ENCODE results near the gene KIRREL3. TPM values are rescaled to one million over a fixed set of nuclear protein-coding genes. Genes with fewer than 3 reads are reported as not detected.

KIRREL3 gene
- total RNA-seq, 2 experiments from 2014 or later, result not detected

DNA sequence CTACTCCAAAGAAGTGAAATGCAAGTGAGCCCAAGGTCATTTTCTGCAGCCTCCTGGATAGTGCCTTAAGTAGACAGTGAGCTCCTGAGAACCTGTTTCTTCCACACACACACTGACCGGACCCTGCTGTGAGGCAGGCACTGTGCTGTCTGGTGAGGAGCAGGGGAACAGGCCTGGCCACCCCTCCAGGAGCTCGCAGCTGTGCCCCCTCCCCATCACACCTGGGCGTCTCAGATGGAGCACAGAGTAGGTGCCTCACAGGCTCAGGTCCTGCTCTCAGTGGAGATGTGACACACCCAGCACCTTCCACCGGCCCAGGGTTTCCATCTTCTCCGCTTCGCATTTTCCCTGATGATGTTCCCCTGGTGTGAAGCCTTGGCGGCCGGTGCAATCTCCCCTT, 470.2 kb downstream of the KIRREL3 start:
- CTCF ChIA-PET, result no interaction called here

DNA sequence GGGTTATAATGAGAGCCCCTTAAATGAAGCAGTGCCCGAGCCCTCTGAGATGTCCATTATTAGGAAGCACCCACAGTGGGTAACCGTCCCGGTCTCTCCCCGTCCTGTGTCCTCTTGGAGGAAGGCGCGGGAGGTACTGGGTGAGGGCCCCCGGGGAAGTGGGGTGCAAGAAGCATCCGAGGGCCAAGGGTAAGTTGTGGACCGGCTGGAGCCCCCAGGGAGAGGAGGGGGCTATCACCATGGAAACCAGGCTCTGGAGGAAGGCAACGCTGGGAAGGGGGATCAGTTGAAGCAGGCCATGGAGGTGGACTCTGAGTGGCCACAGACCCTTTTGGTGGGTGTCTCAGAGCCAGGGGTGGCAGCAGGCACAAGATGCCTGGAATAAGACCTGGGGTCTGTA, 471.5 kb downstream of the KIRREL3 start:
- peaks cover 0 to 3% of the 10 kb centered on the region in 2 experiments for H3K27me3 ChIP-seq (ENCODE audit: control insufficient read depth in 1 of 2, insufficient read depth in 2 of 2, low read length in 2 of 2)
- Mint-ChIP-seq H3K4me1 (ENCODE audit: low read depth) (no peaks in the 10 kb centered on the region), H3K36me3 (ENCODE audit: low read depth) (no peaks in the 10 kb centered on the region), H3K27ac (no peak overlapping the region), H3K4me3 (no peak overlapping the region), H3K9me3 (no peaks in the 10 kb centered on the region), H3K27me3 (peaks cover 5% of the 10 kb centered on the region)
- intact Hi-C loops (cut with DNase I, micrococcal nuclease), result no loop called here
- H3K36me3 ChIP-seq (ENCODE audit: insufficient read depth, low read length), result no peaks in the 10 kb centered on the region
- TF ChIP-seq, protein P1, sequence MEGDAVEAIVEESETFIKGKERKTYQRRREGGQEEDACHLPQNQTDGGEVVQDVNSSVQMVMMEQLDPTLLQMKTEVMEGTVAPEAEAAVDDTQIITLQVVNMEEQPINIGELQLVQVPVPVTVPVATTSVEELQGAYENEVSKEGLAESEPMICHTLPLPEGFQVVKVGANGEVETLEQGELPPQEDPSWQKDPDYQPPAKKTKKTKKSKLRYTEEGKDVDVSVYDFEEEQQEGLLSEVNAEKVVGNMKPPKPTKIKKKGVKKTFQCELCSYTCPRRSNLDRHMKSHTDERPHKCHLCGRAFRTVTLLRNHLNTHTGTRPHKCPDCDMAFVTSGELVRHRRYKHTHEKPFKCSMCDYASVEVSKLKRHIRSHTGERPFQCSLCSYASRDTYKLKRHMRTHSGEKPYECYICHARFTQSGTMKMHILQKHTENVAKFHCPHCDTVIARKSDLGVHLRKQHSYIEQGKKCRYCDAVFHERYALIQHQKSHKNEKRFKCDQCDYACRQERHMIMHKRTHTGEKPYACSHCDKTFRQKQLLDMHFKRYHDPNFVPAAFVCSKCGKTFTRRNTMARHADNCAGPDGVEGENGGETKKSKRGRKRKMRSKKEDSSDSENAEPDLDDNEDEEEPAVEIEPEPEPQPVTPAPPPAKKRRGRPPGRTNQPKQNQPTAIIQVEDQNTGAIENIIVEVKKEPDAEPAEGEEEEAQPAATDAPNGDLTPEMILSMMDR (IDR thresholded peaks at IDR 0.05), result no peak
- no peak overlapping the region for H3K27ac ChIP-seq (ENCODE audit: low read depth in 1 of 2, low read length in 2 of 2)
- no peaks in the 10 kb centered on the region for H3K4me1 ChIP-seq (ENCODE audit: insufficient read depth, low read length)
- H3K9me3 ChIP-seq (ENCODE audit: control insufficient read depth in 1 of 2, insufficient read depth in 1 of 2, low read length in 2 of 2), result no peaks in the 10 kb centered on the region
- CTCF ChIA-PET, result no interaction called here
- DNase-seq (no peak), ATAC-seq (ENCODE audit: poor library complexity) (no peak)
- POLR2A ChIA-PET, result no interaction called here
- no peak overlapping the region for H3K4me3 ChIP-seq (ENCODE audit: low read length)

More for the DNA sequence above, 470.2 kb downstream of the KIRREL3 start:
- H3K27me3 ChIP-seq (ENCODE audit: control insufficient read depth in 1 of 2, insufficient read depth in 2 of 2, low read length in 2 of 2), result peaks cover 0 to 3% of the 10 kb centered on the region in 2 experiments
- Mint-ChIP-seq H3K36me3 (ENCODE audit: low read depth) (no peaks in the 10 kb centered on the region), H3K4me1 (ENCODE audit: low read depth) (no peaks in the 10 kb centered on the region), H3K27me3 (peaks cover 5% of the 10 kb centered on the region), H3K9me3 (no peaks in the 10 kb centered on the region), H3K27ac (no peak overlapping the region), H3K4me3 (no peak overlapping the region)
- intact Hi-C loops (cut with DNase I, micrococcal nuclease), result no loop called here
- DNase-seq (no peak), ATAC-seq (ENCODE audit: poor library complexity) (no peak)
- no peaks in the 10 kb centered on the region for H3K4me1 ChIP-seq (ENCODE audit: insufficient read depth, low read length)
- no peak overlapping the region for H3K27ac ChIP-seq (ENCODE audit: low read depth in 1 of 2, low read length in 2 of 2)
- H3K4me3 ChIP-seq (ENCODE audit: low read length), result no peak overlapping the region
- TF ChIP-seq, protein P1 (IDR thresholded peaks at IDR 0.05), result no peak
- H3K36me3 ChIP-seq (ENCODE audit: insufficient read depth, low read length), result no peaks in the 10 kb centered on the region
- no peaks in the 10 kb centered on the region for H3K9me3 ChIP-seq (ENCODE audit: control insufficient read depth in 1 of 2, insufficient read depth in 1 of 2, low read length in 2 of 2)
- POLR2A ChIA-PET, result no interaction called here

- Histone ChIP-seq H3K27me3 (ENCODE audit: control insufficient read depth in 1 of 2, insufficient read depth in 2 of 2, low read length in 2 of 2) (peaks cover 0 to 3% of the 10 kb centered on the region in 2 experiments), H3K9me3 (ENCODE audit: control insufficient read depth in 1 of 2, insufficient read depth in 1 of 2, low read length in 2 of 2) (no peaks in the 10 kb centered on the region), H3K4me3 (ENCODE audit: low read length) (no peak overlapping the region), H3K4me1 (ENCODE audit: insufficient read depth, low read length) (no peaks in the 10 kb centered on the region), H3K36me3 (ENCODE audit: insufficient read depth, low read length) (no peaks in the 10 kb centered on the region), H3K27ac (ENCODE audit: low read depth in 1 of 2, low read length in 2 of 2) (no peak overlapping the region)
- ATAC-seq (ENCODE audit: poor library complexity) (no peak), DNase-seq (no peak)
- Mint-ChIP-seq H3K4me3 (no peak overlapping the region), H3K27ac (no peak overlapping the region), H3K36me3 (ENCODE audit: low read depth) (no peaks in the 10 kb centered on the region), H3K27me3 (no peaks in the 10 kb centered on the region), H3K9me3 (no peaks in the 10 kb centered on the region), H3K4me1 (ENCODE audit: low read depth) (no peaks in the 10 kb centered on the region)
- TF ChIP-seq, protein P1 (IDR thresholded peaks at IDR 0.05), result no peak
- POLR2A ChIA-PET, result no interaction called here
- intact Hi-C loops (cut with DNase I, micrococcal nuclease), result no loop called here
- CTCF ChIA-PET, result no interaction called here
These were observed 472.5 kb downstream of the KIRREL3 start for GRCh38 chr11:126528075-126528474.

Data from CD4-positive, alpha-beta T cell (primary cell).